Thyroid gland (tissue), 4 donors: ENCODE measurements around the gene PARP16. TPM values are rescaled to one million over a fixed set of nuclear protein-coding genes. Genes with fewer than 3 reads are reported as not detected.

ENCODE experiments used
- DNase-seq, 2 donors: peaks; one replicate each; pipeline ENCODE4 v3.0.0-alpha.2; 2019
- H3K27ac ChIP-seq, 3 donors: fragments of 200-600 bp; sonication (generic); 1 replicate in 2 of 3; 2 replicates in 1 of 3; pipeline ENCODE4 v1.5.1; 2016 to 2019; ENCODE audit warnings: mild to moderate bottlenecking in 1 of 3, moderate library complexity in 1 of 3
- H3K27me3 ChIP-seq: fragments of 200-600 bp; sonication (generic); one replicate; pipeline ENCODE4 v1.5.1; 2019
- H3K36me3 ChIP-seq, 2 donors: fragments of 200-600 bp; sonication (generic); one replicate each; pipeline ENCODE4 v1.5.1; 2016 to 2019
- H3K4me1 ChIP-seq, 2 donors: fragments of 200-600 bp; sonication (generic); one replicate each; pipeline ENCODE4 v1.5.1; 2017 to 2019
- H3K4me3 ChIP-seq, 3 donors: fragments of 200-600 bp; sonication (generic); replicated peaks in 1 of 3; 1 replicate in 2 of 3; 2 replicates in 1 of 3; pipeline ENCODE4 v1.5.1; 2016; ENCODE audit warnings: mild to moderate bottlenecking in 1 of 3
- H3K9me3 ChIP-seq: fragments of 200-600 bp; sonication (generic); one replicate; pipeline ENCODE4 v1.5.1; 2017
- POLR2A ChIP-seq, 2 donors: fragments of 450-650 bp; IDR thresholded peaks; one replicate each; pipeline ENCODE4 v1.6.1; 2017; ENCODE audit warnings: antibody characterized with exemption in 2 of 2, mild to moderate bottlenecking in 2 of 2, moderate library complexity in 1 of 2
- WGBS, 2 donors: methylation state at CpG; one replicate each; pipeline ENCODE4 v1.1.5; 2017; 5-methylcytosine and 5-hydroxymethylcytosine counted together
- intact Hi-C: fragments of 100-400 bp; cut with DNase I; formaldehyde crosslinking; loops from one replicate; pipeline ENCODE4 v1.15.1; 2023
- total RNA-seq, 4 donors: library from RNA; depleted of rRNA; stranded (reverse); fragments of >200 nt; gene quantifications; one replicate each; pipeline ENCODE4 v1.2.3, GENCODE V29; 2016
- TF ChIP-seq, protein P1 (sequence below), 6 experiments: fragments of 200-600 bp in 3 of 6; fragments of 450-650 bp in 3 of 6; sonication (generic) in 3 of 6; IDR thresholded peaks; one replicate each; pipeline ENCODE4 v1.5.1; 2016 to 2019; ENCODE audit warnings: antibody characterized with exemption in 6 of 6, mild to moderate bottlenecking in 2 of 6, inconsistent platforms in 1 of 6, moderate library complexity in 1 of 6

The PARP16 gene
- total RNA-seq, 4 donors from 2014 or later: 11.3 to 15.5 (median 13.2) TPM

DNA sequence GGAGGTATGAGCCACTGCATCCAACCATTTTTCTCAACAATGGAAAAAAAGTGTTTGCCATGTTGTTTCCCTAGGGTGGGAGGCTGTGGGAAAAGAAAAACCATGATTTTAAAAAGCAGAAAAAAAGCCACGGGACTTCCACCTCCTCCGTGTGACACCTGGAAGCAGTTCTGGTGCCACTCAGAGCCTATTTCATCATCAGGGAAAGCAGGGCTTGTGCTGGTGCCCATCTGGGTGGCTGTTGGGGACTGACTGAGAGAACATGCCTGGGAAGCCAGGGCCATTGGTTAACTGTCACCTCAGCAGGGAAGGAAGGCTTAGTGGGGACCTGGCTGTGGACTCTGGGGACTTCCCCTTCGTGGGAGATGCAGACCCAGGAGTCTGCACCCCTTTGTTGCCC lies 25.1 kb upstream of the PARP16 start:
- TF ChIP-seq, protein P1, sequence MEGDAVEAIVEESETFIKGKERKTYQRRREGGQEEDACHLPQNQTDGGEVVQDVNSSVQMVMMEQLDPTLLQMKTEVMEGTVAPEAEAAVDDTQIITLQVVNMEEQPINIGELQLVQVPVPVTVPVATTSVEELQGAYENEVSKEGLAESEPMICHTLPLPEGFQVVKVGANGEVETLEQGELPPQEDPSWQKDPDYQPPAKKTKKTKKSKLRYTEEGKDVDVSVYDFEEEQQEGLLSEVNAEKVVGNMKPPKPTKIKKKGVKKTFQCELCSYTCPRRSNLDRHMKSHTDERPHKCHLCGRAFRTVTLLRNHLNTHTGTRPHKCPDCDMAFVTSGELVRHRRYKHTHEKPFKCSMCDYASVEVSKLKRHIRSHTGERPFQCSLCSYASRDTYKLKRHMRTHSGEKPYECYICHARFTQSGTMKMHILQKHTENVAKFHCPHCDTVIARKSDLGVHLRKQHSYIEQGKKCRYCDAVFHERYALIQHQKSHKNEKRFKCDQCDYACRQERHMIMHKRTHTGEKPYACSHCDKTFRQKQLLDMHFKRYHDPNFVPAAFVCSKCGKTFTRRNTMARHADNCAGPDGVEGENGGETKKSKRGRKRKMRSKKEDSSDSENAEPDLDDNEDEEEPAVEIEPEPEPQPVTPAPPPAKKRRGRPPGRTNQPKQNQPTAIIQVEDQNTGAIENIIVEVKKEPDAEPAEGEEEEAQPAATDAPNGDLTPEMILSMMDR (IDR thresholded peaks at IDR 0.05): no peak
- TF ChIP-seq POLR2A (IDR thresholded peaks at IDR 0.05): no peak
- H3K36me3 ChIP-seq: no peaks in the 10 kb centered on the region
- H3K4me1 ChIP-seq: peaks cover 0 to 9% of the 10 kb centered on the region in 2 donors
- no peak for DNase-seq
- no peaks in the 10 kb centered on the region for H3K9me3 ChIP-seq
- WGBS, 2 donors: 64 to 68% methylated on average over 3 of the region's 3 CpGs
- no peak overlapping the region for H3K4me3 ChIP-seq
- H3K27me3 ChIP-seq: no peaks in the 10 kb centered on the region
- no peak overlapping the region for H3K27ac ChIP-seq
- intact Hi-C loops: no loop called here

DNA sequence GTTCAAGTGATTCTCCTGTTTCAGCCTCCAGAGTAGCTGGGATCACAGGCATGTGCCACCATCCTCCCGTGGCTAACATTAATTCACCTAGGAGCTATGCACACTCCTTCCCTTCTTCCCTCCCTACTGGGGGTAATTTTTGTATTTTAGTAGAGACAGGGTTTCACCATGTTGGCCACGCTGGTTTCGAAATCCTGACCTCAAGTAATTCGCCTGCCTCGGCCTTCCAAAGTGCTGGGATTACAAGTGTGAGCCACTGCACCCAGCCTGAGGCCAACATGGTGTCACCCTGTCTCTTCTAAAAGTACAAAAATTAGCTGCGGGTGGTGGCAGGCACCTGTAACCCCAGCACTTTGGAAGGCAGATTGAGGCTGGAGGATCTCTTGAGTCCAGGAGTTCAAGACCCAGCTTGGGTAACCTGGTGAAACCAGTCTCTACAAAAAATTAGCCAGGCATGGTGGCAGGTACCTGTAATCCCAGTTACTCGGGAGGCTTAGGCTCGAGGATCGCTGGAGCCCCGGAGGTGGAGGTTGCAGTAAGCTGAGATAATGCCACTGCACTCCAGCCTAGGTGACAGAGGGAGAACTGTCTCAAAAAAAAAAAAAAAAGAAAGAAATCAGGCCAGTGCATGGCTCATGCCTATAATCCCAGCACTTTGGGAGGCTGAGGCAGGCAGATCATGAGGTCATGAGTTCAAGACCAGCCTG lies 23.9 kb upstream of the PARP16 start:
- H3K4me3 ChIP-seq: no peak overlapping the region
- no peaks in the 10 kb centered on the region for H3K36me3 ChIP-seq
- WGBS, 2 donors: 90 to 91% methylated on average over 10 of the region's 10 CpGs
- H3K4me1 ChIP-seq: peaks cover 0 to 9% of the 10 kb centered on the region in 2 donors
- no peaks in the 10 kb centered on the region for H3K9me3 ChIP-seq
- intact Hi-C loops: no loop called here
- H3K27me3 ChIP-seq: no peaks in the 10 kb centered on the region
- no peak for DNase-seq
- H3K27ac ChIP-seq: no peak overlapping the region
- TF ChIP-seq POLR2A (IDR thresholded peaks at IDR 0.05): no peak
- TF ChIP-seq, protein P1 (IDR thresholded peaks at IDR 0.05): no peak

DNA sequence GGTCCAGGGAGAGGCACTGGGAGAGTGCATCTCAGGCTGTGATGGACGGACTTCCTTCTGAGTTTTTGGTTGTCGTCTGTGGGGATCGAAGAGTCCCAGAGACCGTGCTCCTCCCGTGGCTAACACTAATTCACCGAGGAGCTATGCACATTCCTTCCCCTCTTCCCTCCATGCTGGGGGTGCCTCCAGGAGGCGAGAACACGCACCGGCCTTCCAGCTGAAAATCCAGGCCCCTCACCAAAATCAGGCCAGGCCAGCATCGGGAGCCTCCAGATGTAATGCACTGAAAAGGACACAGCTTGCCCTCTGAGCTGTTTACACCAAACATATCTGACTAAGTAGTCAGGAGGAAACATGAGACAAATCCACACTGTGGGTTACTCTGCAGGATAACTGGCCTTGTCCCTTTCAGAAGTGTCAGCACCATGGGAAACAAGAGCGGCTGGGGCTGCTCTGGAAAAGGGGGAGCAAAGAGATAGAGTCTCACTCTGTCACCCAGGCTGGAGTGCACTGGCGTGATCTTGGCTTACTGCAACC lies 23.3 kb upstream of the PARP16 start:
- H3K4me1 ChIP-seq: peaks cover 0 to 13% of the 10 kb centered on the region in 2 donors
- H3K27me3 ChIP-seq: no peaks in the 10 kb centered on the region
- no peak overlapping the region for H3K4me3 ChIP-seq
- DNase-seq: no peak
- no peaks in the 10 kb centered on the region for H3K9me3 ChIP-seq
- no peaks in the 10 kb centered on the region for H3K36me3 ChIP-seq
- no peak overlapping the region for H3K27ac ChIP-seq
- intact Hi-C loops: no loop called here
- 83 to 84% methylated on average over 12 of the region's 12 CpGs for WGBS, 2 donors
- no peak for TF ChIP-seq POLR2A (IDR thresholded peaks at IDR 0.05)
- TF ChIP-seq, protein P1 (IDR thresholded peaks at IDR 0.05): no peak

DNA sequence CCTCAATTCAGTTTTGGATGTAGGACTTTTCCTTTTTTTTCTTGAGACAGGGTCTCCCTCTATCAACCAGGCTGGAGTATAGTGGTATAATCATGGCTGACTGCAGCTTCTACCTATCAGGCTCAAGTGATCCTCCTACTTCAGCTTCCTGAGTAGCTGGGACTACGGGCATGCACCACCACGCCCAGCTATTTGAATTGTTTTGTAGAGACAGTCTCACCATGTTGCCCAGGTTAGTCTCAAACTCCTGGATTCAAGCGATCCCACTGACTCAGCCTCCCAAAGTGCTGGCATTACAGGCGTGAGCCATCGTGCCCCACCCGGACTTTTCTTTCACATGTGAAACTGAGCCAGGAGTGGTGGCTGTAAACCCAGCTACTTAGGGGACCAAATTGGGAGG lies 21.3 kb upstream of the PARP16 start:
- H3K36me3 ChIP-seq: no peaks in the 10 kb centered on the region
- intact Hi-C loops: no loop called here
- H3K27me3 ChIP-seq: no peaks in the 10 kb centered on the region
- no peak overlapping the region for H3K4me3 ChIP-seq
- DNase-seq: no peak
- no peaks in the 10 kb centered on the region for H3K9me3 ChIP-seq
- WGBS, 2 donors: 83 to 85% methylated on average over 6 of the region's 6 CpGs
- no peak overlapping the region for H3K27ac ChIP-seq
- TF ChIP-seq POLR2A (IDR thresholded peaks at IDR 0.05): no peak
- TF ChIP-seq, protein P1 (IDR thresholded peaks at IDR 0.05): no peak
- H3K4me1 ChIP-seq: peaks cover 4 to 20% of the 10 kb centered on the region in 2 donors

DNA sequence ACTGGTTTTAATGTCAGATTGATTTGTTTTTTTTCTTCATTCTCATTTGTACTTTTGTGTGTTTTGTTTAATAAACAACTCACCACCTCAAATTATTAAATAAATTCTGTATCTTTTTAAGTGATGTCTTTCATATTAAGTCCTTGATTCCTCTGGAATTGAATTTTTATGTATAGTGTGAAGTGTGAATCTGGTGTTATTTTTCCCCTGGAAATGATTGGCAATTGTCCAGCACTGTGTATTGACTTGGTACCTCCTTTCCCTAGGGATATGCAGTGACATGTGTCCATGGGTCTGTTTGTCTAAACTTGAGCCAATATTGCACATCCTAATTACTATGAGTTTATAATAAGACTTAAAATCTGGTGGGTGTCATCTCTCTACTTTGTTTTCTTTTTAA lies 19.9 kb upstream of the PARP16 start:
- intact Hi-C loops: no loop called here
- H3K27ac ChIP-seq: no peak overlapping the region
- TF ChIP-seq, protein P1 (IDR thresholded peaks at IDR 0.05): no peak
- TF ChIP-seq POLR2A (IDR thresholded peaks at IDR 0.05): no peak

More for the DNA sequence above, 19.9 kb upstream of the PARP16 start:
- H3K9me3 ChIP-seq: no peaks in the 10 kb centered on the region
- peaks cover 4 to 12% of the 10 kb centered on the region in 2 donors for H3K4me1 ChIP-seq
- no peaks in the 10 kb centered on the region for H3K27me3 ChIP-seq
- no peaks in the 10 kb centered on the region for H3K36me3 ChIP-seq
- no peak for DNase-seq
- no peak overlapping the region for H3K4me3 ChIP-seq
